OCI-LY7 (cell line): ENCODE measurements around the gene GGA3.

Source experiments
- CTCF ChIP-seq: fragments of 200-600 bp; sonication (generic); conservative IDR thresholded peaks from 2 replicates; pipeline ENCODE4 v1.5.1; 2014; ENCODE audit warnings: mild to moderate bottlenecking, antibody characterized with exemption, low read length, moderate library complexity, mixed read lengths
- EZH2phosphoT487 ChIP-seq: fragments of 200-600 bp; sonication (generic); IDR thresholded peaks from 2 replicates; pipeline ENCODE4 v1.6.1; 2018; ENCODE audit warnings: low read depth, borderline replicate concordance, mild to moderate bottlenecking, mixed run types, antibody characterized with exemption, low read length, moderate library complexity, mixed read lengths

- peak; percentile 77 for TF ChIP-seq CTCF
- TF ChIP-seq EZH2phosphoT487 = no peak
Observed at GRCh38 chr17:75270218-75270965, 9.0 kb upstream of the GGA3 start.
